Iris pigment epithelial cell (primary cell): ENCODE measurements around the gene HCRTR2.
"Not testable (repeated sequence)": the region's sequence is repeated elsewhere in the genome, so short reads cannot be mapped to it uniquely, and the experiment has no call there.

Experiments
- DNase-seq: peaks from one replicate; pipeline ENCODE4 v3.0.0-alpha.2; 2011; ENCODE audit warnings: low read depth

The HCRTR2 gene

GRCh38 chr6:55174211-55175026 lies at the start of gene HCRTR2:
HCRTR2 (plus strand) TSS chr6:55174515; CDS start chr6:55174588, 73 bp downstream.
- no peak for DNase-seq

- DNase-seq = no peak
Measured at GRCh38 chr6:55130806-55131324, 43.5 kb upstream of the HCRTR2 start.

DNA sequence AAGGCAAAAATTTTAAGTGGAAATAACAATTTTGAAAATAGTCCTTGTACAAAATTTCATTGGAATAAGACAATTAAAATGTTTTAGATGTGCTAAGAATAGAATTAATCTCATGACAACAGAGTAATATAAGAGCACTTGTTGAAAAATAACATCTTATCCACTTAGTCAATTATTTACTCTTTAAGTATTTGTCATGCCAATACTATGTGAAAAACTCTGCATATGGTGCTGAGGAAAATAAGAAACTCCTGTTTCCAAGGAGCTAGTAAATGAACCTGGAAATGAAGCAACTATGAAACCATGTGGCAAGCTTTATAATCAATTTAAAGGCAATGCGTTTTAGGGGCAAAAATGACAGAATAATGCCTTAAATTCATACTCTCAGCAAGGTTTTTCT lies 42.7 kb upstream of the HCRTR2 start:
- no peak for DNase-seq

DNA sequence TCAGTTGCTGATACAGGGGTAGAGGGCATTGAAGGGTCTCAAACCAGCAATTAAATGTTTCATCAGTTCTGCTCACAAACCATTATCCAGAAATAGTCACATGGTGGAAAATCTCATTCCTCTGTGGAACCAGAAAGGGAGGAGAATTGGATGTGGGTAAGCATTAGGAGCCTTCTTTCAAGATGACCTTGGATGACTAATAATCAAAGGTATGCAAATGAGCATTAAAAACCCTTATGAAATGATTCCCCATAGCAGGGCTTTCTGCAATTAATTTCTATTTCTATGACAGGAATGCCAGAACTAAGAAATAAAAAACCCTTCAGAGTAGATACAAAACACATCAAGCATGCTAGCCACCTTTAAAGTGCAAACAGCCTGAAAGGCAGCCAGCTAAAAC lies 37.4 kb upstream of the HCRTR2 start:
- DNase-seq = peak; percentile 1

DNA sequence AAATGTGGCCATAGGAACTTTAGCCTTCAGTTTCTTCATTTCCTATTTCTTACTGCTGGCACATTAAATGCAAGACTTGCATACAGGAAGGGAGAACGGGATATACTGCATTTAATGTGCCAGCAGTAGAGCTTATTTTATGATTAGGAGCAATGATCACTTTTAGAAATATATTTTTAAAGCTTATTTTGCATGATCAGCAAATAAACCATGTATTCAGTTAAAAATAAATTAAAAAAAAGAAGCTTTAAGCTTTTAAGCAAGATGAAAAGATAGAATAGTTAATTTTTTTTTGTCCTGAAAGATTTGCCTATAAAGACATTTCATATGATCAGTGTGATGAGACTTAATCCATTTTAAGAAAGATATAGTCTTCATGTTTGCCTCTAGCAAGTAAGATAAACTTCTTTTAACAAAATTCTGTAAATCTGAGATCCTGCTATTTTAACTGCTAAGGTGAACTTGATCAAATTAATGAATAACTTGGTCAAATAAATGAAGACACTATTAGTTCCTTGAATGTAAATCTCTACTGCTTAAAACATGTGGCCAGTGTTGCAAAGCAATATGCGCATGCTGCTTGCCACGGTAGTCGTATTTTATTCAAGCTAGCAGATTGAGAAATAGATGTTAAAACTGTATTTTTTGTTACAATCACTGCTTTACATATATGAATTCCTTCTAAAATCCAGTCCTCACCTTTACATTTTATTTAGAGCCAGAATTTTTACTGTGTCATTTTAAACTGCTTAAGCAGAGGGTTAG lies 36.2 kb upstream of the HCRTR2 start:
- DNase-seq = no peak

GRCh38 chr6:55141611-55142010 lies 32.7 kb upstream of the HCRTR2 start:
- DNase-seq = peak; percentile 12

- no peak for DNase-seq
Measured at GRCh38 chr6:55142610-55143009, 31.7 kb upstream of the HCRTR2 start.

DNA sequence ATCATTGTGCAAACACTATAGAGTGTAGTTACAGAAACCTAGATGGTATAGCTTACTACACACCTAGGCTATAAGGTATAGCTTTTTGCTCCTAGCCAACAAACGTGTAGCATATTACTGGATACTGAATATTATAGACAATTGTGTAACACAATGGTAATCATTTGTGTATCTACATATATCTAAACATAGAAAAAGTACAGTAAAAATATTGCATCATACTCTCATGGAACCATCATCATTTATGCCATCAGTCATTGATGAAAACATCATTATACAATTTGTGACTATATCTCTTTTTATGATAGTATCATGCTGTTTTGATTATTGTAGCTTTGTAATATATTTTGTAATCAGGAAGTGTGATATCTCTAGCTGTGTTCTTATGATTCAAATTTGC lies 21.0 kb upstream of the HCRTR2 start:
- no peak for DNase-seq

GRCh38 chr6:55158784-55159183 lies 15.5 kb upstream of the HCRTR2 start:
- DNase-seq = not testable (repeated sequence)

- no peak for DNase-seq
Measured at GRCh38 chr6:55167860-55168259, 6.5 kb upstream of the HCRTR2 start.

- DNase-seq = no peak
Measured at GRCh38 chr6:55175078-55176049, 1.0 kb downstream of the HCRTR2 start.

GRCh38 chr6:55176958-55177357 lies 2.6 kb downstream of the HCRTR2 start:
- peak; percentile 25 for DNase-seq

- no peak for DNase-seq
Measured at GRCh38 chr6:55180258-55180657, 5.9 kb downstream of the HCRTR2 start.

- no peak for DNase-seq
Measured at GRCh38 chr6:55182016-55182650, 7.8 kb downstream of the HCRTR2 start.

- no peak for DNase-seq
Measured at GRCh38 chr6:55184782-55185530, 10.6 kb downstream of the HCRTR2 start.

DNA sequence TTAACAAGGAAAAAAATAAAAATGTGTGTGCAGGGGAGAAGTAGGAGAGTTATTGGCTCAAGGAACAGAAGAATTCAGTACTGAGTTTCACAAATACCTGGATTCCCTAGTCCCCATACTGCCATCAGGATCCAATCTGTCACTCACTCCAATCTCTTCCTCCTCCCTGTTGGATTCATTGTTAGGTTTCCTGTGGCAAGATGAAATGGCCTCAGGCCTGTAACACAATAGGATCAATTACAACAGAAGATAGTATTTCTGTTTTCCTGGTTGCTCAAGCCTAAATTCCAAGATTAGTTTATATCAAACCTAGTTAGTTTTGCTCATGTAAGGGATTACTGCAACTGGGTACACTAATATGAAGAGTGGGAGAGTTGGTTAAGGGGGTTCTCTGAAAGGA lies 24.4 kb downstream of the HCRTR2 start:
- no peak for DNase-seq

DNA sequence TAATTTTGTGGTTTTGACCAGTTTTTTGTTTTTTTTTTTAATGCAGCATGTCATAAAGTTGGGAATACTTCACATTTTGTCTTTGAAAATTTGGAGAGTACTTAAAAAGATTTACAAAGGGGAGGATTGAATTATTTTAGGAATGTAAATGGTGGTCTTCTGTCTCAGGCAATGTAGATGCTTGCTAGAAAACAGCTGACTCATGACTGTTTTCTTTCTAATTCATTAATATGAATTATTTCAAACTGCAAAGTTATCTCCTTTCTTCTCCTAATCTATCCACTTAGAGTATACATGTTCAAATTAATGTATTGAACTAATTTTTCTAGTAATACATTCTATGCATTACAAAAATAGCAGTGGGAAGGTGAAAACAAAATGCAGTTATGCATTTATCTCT lies 24.9 kb downstream of the HCRTR2 start:
- DNase-seq = no peak

DNA sequence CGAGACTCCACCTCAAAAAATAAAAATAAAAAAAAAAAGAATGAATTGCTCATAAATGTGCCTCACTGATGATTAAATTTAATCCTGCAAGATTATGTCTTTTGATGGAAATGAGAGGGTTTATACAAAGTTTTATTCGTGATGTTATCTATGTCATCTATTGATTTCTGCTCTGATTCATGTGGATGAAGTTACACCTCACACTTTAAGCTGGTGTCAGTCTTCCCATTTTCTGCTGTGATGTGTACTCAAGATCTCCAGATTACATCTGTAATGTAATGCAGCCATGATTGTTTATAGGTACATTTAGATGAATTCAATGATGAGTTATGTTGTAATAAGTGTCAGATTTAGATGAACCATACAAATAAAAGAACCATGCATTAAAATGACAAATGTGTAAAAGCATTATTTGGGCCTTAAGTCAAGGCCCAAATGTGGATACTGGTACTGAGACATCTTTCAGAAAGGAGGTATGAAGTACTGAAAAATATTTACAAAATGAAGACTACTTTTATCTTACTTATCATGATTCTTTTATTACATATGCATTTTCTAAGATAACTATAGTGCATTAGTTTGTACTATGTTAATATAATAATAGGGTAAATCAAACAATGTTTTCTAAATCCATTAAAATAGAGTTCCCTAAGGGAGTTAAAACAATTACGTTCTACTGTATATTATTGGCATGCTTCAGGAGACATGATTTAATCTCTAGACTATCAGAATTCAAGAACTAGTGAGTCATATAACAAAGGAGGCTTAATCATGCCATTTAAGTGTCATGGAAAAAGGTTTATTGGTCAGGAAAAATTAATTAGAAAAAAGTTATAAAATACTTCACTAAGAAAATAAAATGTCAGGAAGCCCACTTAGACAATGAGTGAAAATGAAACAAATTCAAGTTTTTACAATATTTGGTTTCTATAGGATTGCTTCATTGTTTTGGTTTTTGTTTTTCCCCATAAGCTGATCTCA lies 34.5 kb downstream of the HCRTR2 start:
- DNase-seq = peak; percentile 1

DNA sequence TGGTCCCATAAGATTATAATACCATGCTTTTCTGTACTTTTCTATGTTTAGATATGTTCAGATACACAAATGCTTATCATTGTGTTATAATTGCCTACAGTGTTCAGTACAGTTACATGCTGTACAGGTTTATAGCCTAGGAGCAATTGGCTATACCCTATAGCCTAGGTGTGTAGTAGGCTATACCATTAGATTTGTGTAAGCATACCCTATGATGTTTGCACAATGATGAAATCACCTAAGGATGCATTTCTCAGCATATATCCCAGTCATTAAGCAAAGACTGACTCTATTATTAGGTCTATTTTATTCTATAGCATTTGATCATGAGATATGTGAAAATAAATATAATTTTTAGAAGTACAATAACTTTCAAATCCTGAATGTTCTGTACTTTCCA lies 36.6 kb downstream of the HCRTR2 start:
- no peak for DNase-seq
